Measurements from ENCODE around the gene CCDC116. TPM values are rescaled to one million over a fixed set of nuclear protein-coding genes. Genes with fewer than 3 reads are reported as not detected.

CCDC116 gene
- total RNA-seq, 4 donors from 2014 or later = 1.5 to 3.5 TPM; not detected in 2

DNA sequence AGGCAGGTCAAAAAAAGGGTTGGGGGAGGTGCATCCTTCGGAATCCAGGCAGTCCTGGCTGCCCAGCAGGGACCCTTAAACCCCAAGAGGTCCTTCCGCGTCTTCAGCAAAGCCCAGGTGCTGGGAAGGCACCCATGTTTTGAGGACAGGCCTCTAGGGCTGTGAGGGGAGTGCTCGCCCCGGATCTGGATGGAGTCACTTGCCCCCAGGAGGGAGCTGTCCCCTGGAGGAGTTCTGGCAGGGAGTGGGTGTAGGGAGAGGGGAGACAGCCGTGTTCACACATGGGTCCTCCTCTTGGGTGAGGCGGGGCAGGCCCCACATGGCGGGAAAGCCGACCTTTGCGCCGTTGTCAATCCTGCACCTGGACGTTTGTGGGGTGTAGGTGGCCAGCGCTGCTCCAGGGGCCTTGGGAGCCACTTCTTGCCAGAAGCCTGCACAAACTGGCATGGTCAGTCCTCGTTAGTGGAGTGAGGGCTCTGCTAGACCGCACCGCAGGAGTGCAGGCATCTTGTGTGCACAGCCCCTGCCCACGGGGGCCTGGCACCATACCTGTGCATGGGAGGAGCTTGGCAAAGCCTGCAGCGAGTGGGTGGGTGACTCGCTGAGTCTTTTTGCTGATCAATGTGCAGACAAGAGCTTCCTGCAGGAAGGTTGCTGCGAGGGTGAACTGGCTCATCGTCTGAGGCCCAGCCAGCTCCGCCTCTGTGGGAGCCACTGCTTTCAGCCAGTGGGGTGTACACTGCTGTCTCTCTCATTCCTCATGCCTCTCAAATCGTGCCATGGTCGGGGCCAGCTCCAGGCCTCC lies 49.2 kb downstream of the CCDC116 start:
- Histone ChIP-seq H3K27me3 (no peaks in the 10 kb centered on the region), H3K27ac (no peak overlapping the region), H3K36me3 (no peaks in the 10 kb centered on the region), H3K4me3 (no peak overlapping the region), H3K4me1 (no peaks in the 10 kb centered on the region), H3K9me3 (no peaks in the 10 kb centered on the region)
- TF ChIP-seq POLR2A (IDR thresholded peaks at IDR 0.05) = no peak
- TF ChIP-seq CTCF (IDR thresholded peaks at IDR 0.05) = no peak
- intact Hi-C loops (cut with DNase I; ENCODE audit: low total_unique reads) = no loop called here
- no peak for DNase-seq

DNA sequence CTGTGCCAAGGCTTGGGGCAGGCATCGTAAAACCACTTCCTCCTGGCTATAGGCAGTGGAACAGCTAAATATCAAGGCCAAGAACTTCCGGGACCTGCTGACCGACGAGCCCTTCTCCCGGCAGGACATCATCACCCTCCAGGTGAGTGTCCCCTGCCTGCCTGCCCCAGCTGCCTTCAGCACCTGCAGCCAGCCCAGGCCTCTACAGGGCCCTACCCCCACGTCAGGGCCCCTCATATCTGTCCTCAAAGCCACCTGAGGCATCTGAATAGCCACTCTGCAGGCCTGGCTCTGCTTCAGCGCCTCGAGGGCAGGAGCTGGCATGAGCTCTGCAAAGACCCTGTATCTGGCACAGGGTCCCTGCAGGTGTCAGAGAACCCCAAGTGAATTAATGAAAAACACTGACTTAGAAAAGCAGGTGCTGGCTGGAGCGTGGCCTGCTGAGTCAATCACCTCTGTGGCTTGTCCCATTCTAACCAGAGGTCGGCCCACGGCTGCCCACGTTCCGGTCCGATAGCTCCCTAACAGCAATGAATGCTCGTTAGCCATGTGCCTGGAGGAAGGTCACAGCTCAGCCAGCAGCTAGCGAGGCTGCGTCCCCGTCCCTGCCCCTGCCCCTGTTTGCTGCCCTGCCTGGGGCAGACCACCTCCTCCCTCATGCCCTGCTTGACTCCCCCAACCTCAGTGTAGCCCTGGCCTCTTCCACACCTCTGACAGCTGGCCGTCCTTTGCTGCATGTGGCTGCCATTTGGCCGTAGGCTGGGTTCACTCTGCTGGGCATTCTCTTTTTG lies 50.0 kb downstream of the CCDC116 start:
- Histone ChIP-seq H3K9me3 (no peaks in the 10 kb centered on the region), H3K27ac (no peak overlapping the region), H3K36me3 (no peaks in the 10 kb centered on the region), H3K4me3 (no peak overlapping the region), H3K27me3 (no peaks in the 10 kb centered on the region), H3K4me1 (no peaks in the 10 kb centered on the region)
- DNase-seq = no peak
- TF ChIP-seq CTCF (IDR thresholded peaks at IDR 0.05) = no peak
- no peak for TF ChIP-seq POLR2A (IDR thresholded peaks at IDR 0.05)
- intact Hi-C loops (cut with DNase I; ENCODE audit: low total_unique reads) = no loop called here

DNA sequence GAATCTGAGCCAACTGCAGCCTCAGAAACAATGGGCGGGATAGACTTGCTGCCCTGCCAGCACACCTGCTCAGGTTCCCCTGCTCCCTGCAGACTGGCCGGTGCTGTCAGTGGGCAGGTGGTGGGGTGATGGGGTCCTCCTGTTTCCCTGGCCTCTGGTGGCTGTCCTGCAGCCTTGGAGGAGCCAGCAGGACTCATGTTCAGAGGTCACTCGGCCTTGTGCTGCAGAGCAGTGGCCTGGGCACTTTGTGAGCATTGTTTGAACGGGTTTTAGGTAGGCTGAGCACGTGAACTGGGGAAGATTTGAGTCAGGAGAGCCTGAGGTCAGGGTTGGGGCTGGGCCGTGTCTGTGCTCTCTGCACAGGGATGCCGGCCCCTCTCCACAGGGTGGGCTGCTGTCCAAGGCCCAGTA lies 50.8 kb downstream of the CCDC116 start:
- H3K9me3 ChIP-seq = no peaks in the 10 kb centered on the region
- no peaks in the 10 kb centered on the region for H3K27me3 ChIP-seq
- no peak overlapping the region for H3K27ac ChIP-seq
- H3K4me1 ChIP-seq = no peaks in the 10 kb centered on the region
- TF ChIP-seq POLR2A (IDR thresholded peaks at IDR 0.05) (no peak), CTCF (IDR thresholded peaks at IDR 0.05) (no peak)
- no peaks in the 10 kb centered on the region for H3K36me3 ChIP-seq
- no peak for DNase-seq
- H3K4me3 ChIP-seq = no peak overlapping the region
- intact Hi-C loops (cut with DNase I; ENCODE audit: low total_unique reads) = no loop called here

DNA sequence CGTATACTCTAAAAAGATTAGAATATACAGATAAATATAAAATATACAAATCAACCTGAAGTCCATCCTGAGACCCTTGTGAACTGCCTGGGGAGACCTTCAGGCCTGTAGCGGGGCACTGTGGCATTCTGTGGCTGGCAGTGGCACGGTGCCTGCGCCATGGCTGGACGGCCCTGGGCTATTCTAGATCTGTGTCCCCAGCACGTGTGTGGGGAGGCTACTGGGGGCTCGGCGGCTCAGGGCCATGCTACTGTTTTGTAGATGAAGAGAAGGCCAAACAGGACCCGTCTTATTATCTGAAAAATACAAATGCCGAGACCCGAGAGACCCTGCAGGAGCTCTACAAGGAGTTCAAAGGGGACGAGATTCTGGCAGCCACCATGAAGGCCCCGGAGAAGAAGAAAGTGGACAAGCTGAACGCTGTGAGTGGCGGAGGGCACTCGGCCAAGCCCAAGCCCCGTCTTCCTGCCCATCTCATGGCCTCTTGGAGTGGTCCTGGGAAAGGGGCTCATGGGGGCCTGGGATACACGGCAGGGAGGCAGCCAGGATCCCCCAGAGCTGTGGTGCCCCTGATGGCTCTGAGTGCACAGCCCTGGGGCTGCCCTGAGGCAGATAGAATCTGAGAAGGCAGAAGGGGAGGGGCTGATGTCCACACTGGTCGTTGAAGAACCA lies 52.1 kb downstream of the CCDC116 start:
- no peak for DNase-seq
- TF ChIP-seq CTCF (IDR thresholded peaks at IDR 0.05) (no peak), POLR2A (IDR thresholded peaks at IDR 0.05) (no peak)
- no peaks in the 10 kb centered on the region for H3K36me3 ChIP-seq
- no peak overlapping the region for H3K27ac ChIP-seq
- no peaks in the 10 kb centered on the region for H3K4me1 ChIP-seq
- no peaks in the 10 kb centered on the region for H3K27me3 ChIP-seq
- H3K4me3 ChIP-seq = no peak overlapping the region
- intact Hi-C loops (cut with DNase I; ENCODE audit: low total_unique reads) = no loop called here
- no peaks in the 10 kb centered on the region for H3K9me3 ChIP-seq

- no peak for DNase-seq
- no peaks in the 10 kb centered on the region for H3K4me1 ChIP-seq
- no peaks in the 10 kb centered on the region for H3K27me3 ChIP-seq
- no peaks in the 10 kb centered on the region for H3K36me3 ChIP-seq
- no peak overlapping the region for H3K27ac ChIP-seq
- intact Hi-C loops (cut with DNase I; ENCODE audit: low total_unique reads) = no loop called here
- H3K4me3 ChIP-seq = no peak overlapping the region
- TF ChIP-seq CTCF (IDR thresholded peaks at IDR 0.05) = no peak
- no peak for TF ChIP-seq POLR2A (IDR thresholded peaks at IDR 0.05)
- no peaks in the 10 kb centered on the region for H3K9me3 ChIP-seq
Measured at GRCh38 chr22:21685164-21685513, 52.6 kb downstream of the CCDC116 start.

Measured in uterus (tissue), 4 donors.